ENCODE results near the gene ARMH3.

- TF ChIP-seq POLR2A (IDR thresholded peaks at IDR 0.05) (no peak), CTCF (IDR thresholded peaks at IDR 0.05 in 8 of 11, conservative IDR thresholded peaks at IDR 0.05 in 3 of 11) (no peak), POLR2AphosphoS5 (IDR thresholded peaks at IDR 0.05) (no peak)
Measured at GRCh38 chr10:101857802-101858476, 198.0 kb downstream of the ARMH3 start.
